ENCODE data around the gene TTC7B.

DNA sequence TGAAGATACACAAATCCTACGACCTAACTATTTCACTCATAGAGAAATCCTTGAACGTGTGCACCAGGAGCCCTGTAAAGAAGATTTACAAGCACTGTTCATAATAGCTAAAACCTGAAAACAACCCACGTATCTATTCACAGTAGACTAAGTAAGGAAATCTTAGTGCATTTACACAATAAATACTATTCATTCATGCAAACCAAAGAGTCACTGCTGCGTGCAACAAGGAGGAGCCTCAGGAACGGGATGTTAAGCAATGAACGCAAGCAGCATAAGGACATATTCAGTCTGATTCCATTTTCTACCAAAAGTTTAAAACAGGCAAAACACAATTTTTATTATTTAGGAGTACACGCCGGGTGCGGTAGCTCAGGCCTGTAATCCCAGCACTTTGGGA is 176.6 kb downstream of the TTC7B start:
- TF ChIP-seq POLR2A (IDR thresholded peaks at IDR 0.05) (no peak), CTCF (IDR thresholded peaks at IDR 0.05) (no peak)

All from adrenal gland (tissue), 5 donors.